Body of pancreas (tissue), 4 donors: ENCODE measurements around the gene SLC12A4. TPM values are rescaled to one million over a fixed set of nuclear protein-coding genes. Genes with fewer than 3 reads are reported as not detected.

ENCODE experiments used
- ATAC-seq: fragments of 150-250 bp; one replicate; pipeline ENCODE4 v1.9.1; 2016
- DNase-seq, 4 donors: peaks; one replicate each; pipeline ENCODE4 v3.0.0-alpha.2; 2019
- H3K27ac ChIP-seq, 4 donors: fragments of 200-600 bp; sonication (generic); 1 replicate in 3 of 4; 2 replicates in 1 of 4; pipeline versions ENCODE4 v1.5.1 to v1.6.1; 2016 to 2019; ENCODE audit warnings: mild to moderate bottlenecking in 1 of 4, mixed read lengths in 1 of 4, moderate library complexity in 1 of 4
- H3K27me3 ChIP-seq, 2 donors: fragments of 200-600 bp; sonication (generic); one replicate each; pipeline ENCODE4 v1.6.0; 2016; ENCODE audit warnings: mild to moderate bottlenecking in 1 of 2
- H3K36me3 ChIP-seq, 2 donors: fragments of 200-600 bp; sonication (generic); replicated peaks in 1 of 2; 2 replicates each; pipeline ENCODE4 v1.5.1; 2016; ENCODE audit warnings: low read depth in 2 of 2; ENCODE audit not compliant: insufficient read depth in 1 of 2
- H3K4me1 ChIP-seq: fragments of 200-600 bp; sonication (generic); one replicate; pipeline ENCODE4 v1.6.0; 2016
- H3K4me3 ChIP-seq, 2 donors: fragments of 200-600 bp; sonication (generic); 1 replicate in 1 of 2; 2 replicates in 1 of 2; pipeline ENCODE4 v1.5.1; 2016 to 2019
- H3K9me3 ChIP-seq, 3 donors: fragments of 200-600 bp; sonication (generic); 1 replicate in 2 of 3; 2 replicates in 1 of 3; pipeline ENCODE4 v1.5.1; 2016
- POLR2A ChIP-seq, 3 donors: fragments of 450-650 bp; IDR thresholded peaks; one replicate each; pipeline ENCODE4 v1.6.1; 2016; ENCODE audit warnings: antibody characterized with exemption in 3 of 3, mild to moderate bottlenecking in 2 of 3
- WGBS, 2 donors: methylation state at CpG; one replicate each; pipeline ENCODE4 v1.1.5; 2017; 5-methylcytosine and 5-hydroxymethylcytosine counted together
- intact Hi-C: fragments of 100-400 bp; cut with DNase I; formaldehyde crosslinking; loops from one replicate; pipeline ENCODE4 v1.15.1; 2023
- total RNA-seq, 2 donors: library from RNA; depleted of rRNA; stranded (reverse); fragments of >200 nt; gene quantifications; one replicate each; pipeline ENCODE4 v1.1.0, GENCODE V29; 2016
- TF ChIP-seq, protein P1 (sequence below), 7 experiments: fragments of 450-650 bp in 4 of 7; fragments of 200-600 bp in 3 of 7; sonication (generic) in 3 of 7; IDR thresholded peaks; one replicate each; pipeline ENCODE4 v1.5.1; 2016 to 2019; ENCODE audit warnings: antibody characterized with exemption in 7 of 7

Gene SLC12A4
- total RNA-seq, 2 donors from 2014 or later, result 23.3 to 61.3 TPM

- 67 to 80% methylated on average over 6 to 27 of the region's 27 CpGs for WGBS, 2 donors
- TF ChIP-seq POLR2A (IDR thresholded peaks at IDR 0.05), result no peak
- TF ChIP-seq, protein P1, sequence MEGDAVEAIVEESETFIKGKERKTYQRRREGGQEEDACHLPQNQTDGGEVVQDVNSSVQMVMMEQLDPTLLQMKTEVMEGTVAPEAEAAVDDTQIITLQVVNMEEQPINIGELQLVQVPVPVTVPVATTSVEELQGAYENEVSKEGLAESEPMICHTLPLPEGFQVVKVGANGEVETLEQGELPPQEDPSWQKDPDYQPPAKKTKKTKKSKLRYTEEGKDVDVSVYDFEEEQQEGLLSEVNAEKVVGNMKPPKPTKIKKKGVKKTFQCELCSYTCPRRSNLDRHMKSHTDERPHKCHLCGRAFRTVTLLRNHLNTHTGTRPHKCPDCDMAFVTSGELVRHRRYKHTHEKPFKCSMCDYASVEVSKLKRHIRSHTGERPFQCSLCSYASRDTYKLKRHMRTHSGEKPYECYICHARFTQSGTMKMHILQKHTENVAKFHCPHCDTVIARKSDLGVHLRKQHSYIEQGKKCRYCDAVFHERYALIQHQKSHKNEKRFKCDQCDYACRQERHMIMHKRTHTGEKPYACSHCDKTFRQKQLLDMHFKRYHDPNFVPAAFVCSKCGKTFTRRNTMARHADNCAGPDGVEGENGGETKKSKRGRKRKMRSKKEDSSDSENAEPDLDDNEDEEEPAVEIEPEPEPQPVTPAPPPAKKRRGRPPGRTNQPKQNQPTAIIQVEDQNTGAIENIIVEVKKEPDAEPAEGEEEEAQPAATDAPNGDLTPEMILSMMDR (IDR thresholded peaks at IDR 0.05), result no peak
- Histone ChIP-seq H3K27me3 (no peaks in the 10 kb centered on the region), H3K27ac (no peak overlapping the region), H3K9me3 (no peaks in the 10 kb centered on the region), H3K4me1 (peaks cover 11% of the 10 kb centered on the region), H3K36me3 (peaks cover 0 to 8% of the 10 kb centered on the region in 2 donors), H3K4me3 (no peak overlapping the region)
- intact Hi-C loops, result no loop called here
- ATAC-seq (no peak), DNase-seq (no peak)
Observed at GRCh38 chr16:67942510-67943255, 25.8 kb downstream of the SLC12A4 start.

DNA sequence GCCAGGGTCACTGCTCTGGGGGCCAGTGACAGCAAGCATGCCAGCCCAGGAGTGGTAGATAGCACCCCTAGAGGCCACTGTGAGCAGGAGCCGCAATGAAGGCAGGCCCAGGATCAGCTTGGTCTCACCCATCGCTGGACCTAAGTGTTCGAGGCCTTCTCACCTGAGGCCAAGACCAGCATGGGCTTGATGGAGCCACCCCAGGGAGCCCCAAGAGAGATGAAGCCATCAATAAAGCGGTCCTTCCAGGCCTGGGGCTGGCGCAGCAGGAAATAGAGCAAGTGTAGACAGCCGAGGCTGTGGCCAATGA is 26.3 kb downstream of the SLC12A4 start:
- 87% methylated on average over 6 of the region's 6 CpGs; no CpG with 5 or more reads in 1 of the 2 donors for WGBS, 2 donors
- H3K4me1 ChIP-seq, result peaks cover 16% of the 10 kb centered on the region
- TF ChIP-seq POLR2A (IDR thresholded peaks at IDR 0.05), result no peak
- TF ChIP-seq, protein P1 (IDR thresholded peaks at IDR 0.05), result peak; percentile 53 to 63 (median 60)
- ATAC-seq (peak; percentile 51), DNase-seq (peak in 1 of 4 donors; percentile 52)
- H3K9me3 ChIP-seq, result no peaks in the 10 kb centered on the region
- peaks cover 0 to 4% of the 10 kb centered on the region in 2 donors for H3K36me3 ChIP-seq
- intact Hi-C loops, result no loop called here
- no peak overlapping the region for H3K4me3 ChIP-seq
- no peak overlapping the region for H3K27ac ChIP-seq
- H3K27me3 ChIP-seq, result no peaks in the 10 kb centered on the region

DNA sequence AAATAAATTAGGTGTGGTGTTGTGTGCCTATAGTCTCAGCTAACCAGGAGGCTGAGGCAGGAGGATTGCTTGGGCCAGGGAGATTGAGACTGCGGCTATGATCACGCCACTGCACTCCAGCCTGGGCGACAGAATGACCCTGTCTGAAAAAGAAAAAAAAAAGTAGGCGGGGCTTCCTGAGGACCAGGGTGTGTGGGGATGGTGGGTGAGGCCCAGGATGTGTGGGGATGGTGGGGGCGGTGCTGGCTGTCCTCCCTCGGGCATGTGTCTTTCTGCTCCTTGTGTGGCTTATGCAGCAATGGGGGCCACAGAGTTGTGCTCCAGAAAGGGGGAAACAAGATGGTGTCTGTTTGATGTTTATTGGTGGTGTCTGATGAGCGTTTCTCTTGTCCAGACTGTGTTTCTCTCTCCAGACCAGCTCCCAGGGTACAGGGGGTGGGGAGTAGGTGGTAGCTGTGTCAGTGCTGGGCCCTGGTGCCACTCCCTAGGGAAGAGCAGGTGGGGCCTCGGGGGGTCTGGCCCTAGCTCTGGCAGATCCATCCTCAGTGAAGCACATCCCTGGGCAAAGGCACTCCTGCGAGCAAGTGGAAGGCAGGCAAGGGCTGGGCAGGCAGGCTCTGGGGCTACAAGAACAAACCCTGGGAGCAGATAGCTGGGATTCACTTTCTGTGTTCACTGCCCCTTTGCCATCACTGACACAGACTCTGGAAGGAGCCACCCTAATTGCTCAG is 26.8 kb downstream of the SLC12A4 start:
- H3K27ac ChIP-seq, result no peak overlapping the region
- intact Hi-C loops, result no loop called here
- H3K4me1 ChIP-seq, result peaks cover 21% of the 10 kb centered on the region
- no peak overlapping the region for H3K4me3 ChIP-seq
- 76 to 89% methylated on average over 9 of the region's 9 CpGs for whole genome bisulfite sequencing, 2 donors
- no peaks in the 10 kb centered on the region for H3K27me3 ChIP-seq
- H3K9me3 ChIP-seq, result no peaks in the 10 kb centered on the region
- peaks cover 0 to 4% of the 10 kb centered on the region in 2 donors for H3K36me3 ChIP-seq
- no peak for TF ChIP-seq POLR2A (IDR thresholded peaks at IDR 0.05)
- TF ChIP-seq, protein P1 (IDR thresholded peaks at IDR 0.05), result no peak
- ATAC-seq (no peak), DNase-seq (no peak)

- DNase-seq (no peak), ATAC-seq (no peak)
- TF ChIP-seq, protein P1 (IDR thresholded peaks at IDR 0.05), result no peak
- TF ChIP-seq POLR2A (IDR thresholded peaks at IDR 0.05), result no peak
- no peak overlapping the region for H3K4me3 ChIP-seq
- H3K36me3 ChIP-seq, result no peaks in the 10 kb centered on the region
- peaks cover 21% of the 10 kb centered on the region for H3K4me1 ChIP-seq
- intact Hi-C loops, result no loop called here
- no peaks in the 10 kb centered on the region for H3K9me3 ChIP-seq
- H3K27me3 ChIP-seq, result no peaks in the 10 kb centered on the region
- 94% methylated on average over 5 of the region's 5 CpGs for WGBS, 2 donors
- peak overlapping the region in 1 of 4 donors; percentile 2 for H3K27ac ChIP-seq
Observed at GRCh38 chr16:67940446-67941089, 27.9 kb downstream of the SLC12A4 start.
